ENCODE data around the gene GNGT1.

The GNGT1 gene

DNA sequence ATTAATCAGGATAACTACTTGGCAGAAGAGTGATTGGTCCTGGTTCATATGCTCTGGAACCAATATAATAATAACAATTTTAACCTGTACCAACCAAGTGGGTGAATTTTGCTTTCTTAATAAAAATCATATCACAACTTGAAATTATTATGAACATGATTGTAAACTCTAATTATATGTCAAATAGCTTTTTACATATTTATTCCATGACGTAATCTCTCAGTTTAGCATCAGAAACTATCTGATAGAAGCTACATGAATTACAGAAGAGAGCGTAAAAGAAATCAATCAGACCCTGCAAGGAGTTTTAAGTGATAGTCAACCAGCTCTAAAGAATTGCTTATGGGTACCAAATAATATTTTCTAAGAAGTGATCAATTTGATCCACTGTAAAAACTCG lies 25.3 kb downstream of the GNGT1 start:
- H3K27ac ChIP-seq: no peak overlapping the region
- TF ChIP-seq, protein P1, sequence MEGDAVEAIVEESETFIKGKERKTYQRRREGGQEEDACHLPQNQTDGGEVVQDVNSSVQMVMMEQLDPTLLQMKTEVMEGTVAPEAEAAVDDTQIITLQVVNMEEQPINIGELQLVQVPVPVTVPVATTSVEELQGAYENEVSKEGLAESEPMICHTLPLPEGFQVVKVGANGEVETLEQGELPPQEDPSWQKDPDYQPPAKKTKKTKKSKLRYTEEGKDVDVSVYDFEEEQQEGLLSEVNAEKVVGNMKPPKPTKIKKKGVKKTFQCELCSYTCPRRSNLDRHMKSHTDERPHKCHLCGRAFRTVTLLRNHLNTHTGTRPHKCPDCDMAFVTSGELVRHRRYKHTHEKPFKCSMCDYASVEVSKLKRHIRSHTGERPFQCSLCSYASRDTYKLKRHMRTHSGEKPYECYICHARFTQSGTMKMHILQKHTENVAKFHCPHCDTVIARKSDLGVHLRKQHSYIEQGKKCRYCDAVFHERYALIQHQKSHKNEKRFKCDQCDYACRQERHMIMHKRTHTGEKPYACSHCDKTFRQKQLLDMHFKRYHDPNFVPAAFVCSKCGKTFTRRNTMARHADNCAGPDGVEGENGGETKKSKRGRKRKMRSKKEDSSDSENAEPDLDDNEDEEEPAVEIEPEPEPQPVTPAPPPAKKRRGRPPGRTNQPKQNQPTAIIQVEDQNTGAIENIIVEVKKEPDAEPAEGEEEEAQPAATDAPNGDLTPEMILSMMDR (IDR thresholded peaks at IDR 0.05): no peak
- no peak for TF ChIP-seq ZFX (IDR thresholded peaks at IDR 0.05; ENCODE audit: borderline replicate concordance)

DNA sequence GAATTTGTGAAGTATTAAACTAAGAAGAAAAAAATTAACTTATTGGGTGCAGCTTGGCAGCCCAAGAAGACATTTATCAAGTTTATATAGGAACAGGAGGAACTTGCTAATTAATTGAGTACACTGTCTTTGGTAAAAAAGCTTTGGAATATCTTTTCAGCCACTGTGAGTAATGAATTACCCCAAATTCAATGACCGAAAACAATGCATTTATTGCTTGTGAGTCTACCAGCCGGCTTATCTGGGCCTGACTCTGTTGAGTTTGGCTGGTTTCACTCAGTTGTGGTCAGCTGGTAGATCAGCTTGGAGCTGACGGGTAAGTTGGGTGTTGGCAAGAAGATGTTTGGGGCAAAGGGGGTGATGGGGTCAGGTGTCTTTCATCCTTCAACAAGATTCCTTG lies 26.8 kb downstream of the GNGT1 start:
- TF ChIP-seq, protein P1 (IDR thresholded peaks at IDR 0.05): no peak
- no peak for TF ChIP-seq ZFX (IDR thresholded peaks at IDR 0.05; ENCODE audit: borderline replicate concordance)

DNA sequence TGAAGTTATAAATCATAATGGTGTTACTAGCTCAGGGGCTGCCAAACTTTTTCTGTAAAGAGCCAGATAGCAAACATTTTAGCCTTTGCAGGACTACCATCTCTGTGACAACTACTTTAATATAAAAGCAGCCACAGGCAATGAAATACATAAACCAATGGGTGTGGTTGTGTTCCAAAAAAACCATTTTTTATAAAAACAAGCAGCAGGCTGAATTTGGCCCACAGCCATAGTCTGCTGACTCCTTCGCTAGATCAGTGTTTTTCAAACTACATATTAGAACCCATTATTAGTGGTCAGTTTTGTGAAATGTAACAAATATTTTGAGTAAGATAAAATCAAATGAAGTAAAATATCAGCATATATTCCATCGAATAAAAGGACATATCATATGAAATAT lies 28.7 kb downstream of the GNGT1 start:
- TF ChIP-seq ZFX (IDR thresholded peaks at IDR 0.05; ENCODE audit: borderline replicate concordance): no peak
- TF ChIP-seq, protein P1 (IDR thresholded peaks at IDR 0.05): no peak
- no peak overlapping the region for H3K27ac ChIP-seq

More for the DNA sequence above, 26.8 kb downstream of the GNGT1 start:
- no peak overlapping the region for H3K27ac ChIP-seq

DNA sequence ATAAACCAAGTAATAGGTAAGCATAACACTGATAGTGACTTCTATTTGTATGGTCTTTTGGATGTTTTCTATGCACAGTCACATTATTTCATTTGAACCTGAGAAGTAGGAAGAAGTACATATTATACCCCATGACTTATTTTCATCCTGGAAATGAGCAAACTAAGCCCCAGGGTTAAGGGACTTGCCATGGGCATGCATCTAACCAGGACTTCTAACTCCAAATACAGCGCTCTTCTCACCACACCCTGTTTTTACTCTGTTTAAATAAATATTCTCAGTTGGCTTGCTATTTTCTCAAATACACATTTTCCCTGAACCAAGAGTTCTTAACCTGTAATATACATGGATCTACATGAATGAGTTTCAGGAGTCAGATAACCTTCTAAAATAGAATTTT lies 31.5 kb downstream of the GNGT1 start:
- no peak overlapping the region for H3K27ac ChIP-seq
- no peak for TF ChIP-seq ZFX (IDR thresholded peaks at IDR 0.05; ENCODE audit: borderline replicate concordance)
- TF ChIP-seq, protein P1 (IDR thresholded peaks at IDR 0.05): no peak

DNA sequence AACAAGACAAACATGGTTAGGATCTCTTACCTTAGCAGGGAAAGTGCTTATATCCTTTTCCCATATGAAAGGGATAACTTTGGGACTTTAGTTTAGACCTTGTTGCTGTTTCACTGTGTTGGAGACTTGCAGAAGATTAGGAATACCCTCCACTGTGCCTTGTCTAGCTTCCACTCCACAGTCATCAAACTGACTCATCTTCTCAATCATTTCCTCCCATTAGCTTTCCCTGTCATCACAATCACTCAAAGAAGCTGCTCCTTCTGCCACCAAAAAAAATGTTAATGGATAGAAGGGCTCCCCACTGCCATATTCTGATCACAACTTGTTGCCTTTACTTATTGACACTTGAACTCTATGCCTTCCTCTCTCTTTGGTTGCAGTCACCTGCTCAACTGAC lies 31.9 kb downstream of the GNGT1 start:
- H3K27ac ChIP-seq: no peak overlapping the region
- TF ChIP-seq, protein P1 (IDR thresholded peaks at IDR 0.05): no peak
- TF ChIP-seq ZFX (IDR thresholded peaks at IDR 0.05; ENCODE audit: borderline replicate concordance): no peak

DNA sequence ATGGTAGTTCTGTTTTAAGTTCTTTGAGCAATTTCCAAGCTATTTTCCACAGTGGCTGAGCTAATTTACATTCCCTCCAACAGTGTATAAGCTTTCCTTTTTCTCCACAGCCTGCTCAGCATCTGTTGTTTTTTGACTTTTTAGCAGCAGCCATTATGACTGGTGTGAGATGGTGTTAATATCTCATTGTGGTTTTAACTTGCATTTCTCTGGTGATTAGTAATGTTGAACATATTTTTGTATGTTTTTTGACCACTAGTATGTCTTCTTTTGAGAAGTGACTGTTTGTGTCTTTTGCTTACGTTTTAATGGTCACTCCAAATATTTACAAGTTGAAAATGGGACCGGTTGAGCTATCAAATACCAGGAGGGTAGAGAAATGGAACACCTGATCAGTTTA lies 35.6 kb downstream of the GNGT1 start:
- TF ChIP-seq, protein P1 (IDR thresholded peaks at IDR 0.05): no peak
- TF ChIP-seq ZFX (IDR thresholded peaks at IDR 0.05; ENCODE audit: borderline replicate concordance): no peak
- no peak overlapping the region for H3K27ac ChIP-seq

DNA sequence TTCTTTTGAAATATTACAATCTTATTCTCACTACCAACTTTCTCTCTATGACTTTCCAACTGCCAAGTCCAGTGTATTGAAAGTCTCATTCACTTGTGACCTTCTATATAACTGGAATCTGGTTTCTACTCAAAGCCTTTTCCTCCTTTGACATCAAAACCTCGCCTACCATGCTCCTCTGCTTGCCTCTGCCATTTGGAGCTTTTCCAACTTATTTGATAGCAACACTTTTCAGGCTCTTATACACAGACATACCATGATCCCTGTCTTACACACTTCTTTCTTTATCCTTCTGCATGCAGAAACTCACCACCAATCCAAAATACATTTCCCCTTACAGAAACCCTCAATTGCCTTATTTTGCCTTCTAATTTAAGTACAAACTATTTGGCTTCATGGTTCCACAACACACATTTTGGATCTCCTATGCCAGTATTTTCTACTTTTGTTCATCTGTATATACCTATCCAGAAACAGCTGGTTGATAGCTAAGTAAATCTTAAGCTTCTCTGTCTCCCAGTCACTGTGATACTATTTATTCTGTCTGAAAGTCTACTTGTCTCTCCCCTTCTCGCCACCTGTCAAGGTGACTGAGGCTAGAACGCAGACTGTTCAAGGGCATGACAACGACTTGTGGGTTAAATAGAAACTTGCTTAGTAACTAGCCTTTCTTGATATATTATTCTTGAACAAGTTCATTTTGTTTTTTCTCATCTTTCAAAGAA lies 37.6 kb downstream of the GNGT1 start:
- no peak overlapping the region for H3K27ac ChIP-seq
- TF ChIP-seq ZFX (IDR thresholded peaks at IDR 0.05; ENCODE audit: borderline replicate concordance): no peak
- TF ChIP-seq, protein P1 (IDR thresholded peaks at IDR 0.05): no peak

All from 22Rv1 (cell line).